Activated T-cell treated with anti-CD3 and anti-CD28 coated beads for 1 hour (primary cell): ENCODE data around the gene F5.

Experiments used
- DNase-seq: peaks from one replicate; pipeline ENCODE4 v3.0.0-alpha.2; 2020; ENCODE audit warnings: low read depth

F5 gene

GRCh38 chr1:169588112-169588511 is 1.8 kb upstream of the F5 start:
- no peak for DNase-seq

GRCh38 chr1:169586067-169586394 is 250 bp downstream of the F5 start:
- no peak for DNase-seq

DNA sequence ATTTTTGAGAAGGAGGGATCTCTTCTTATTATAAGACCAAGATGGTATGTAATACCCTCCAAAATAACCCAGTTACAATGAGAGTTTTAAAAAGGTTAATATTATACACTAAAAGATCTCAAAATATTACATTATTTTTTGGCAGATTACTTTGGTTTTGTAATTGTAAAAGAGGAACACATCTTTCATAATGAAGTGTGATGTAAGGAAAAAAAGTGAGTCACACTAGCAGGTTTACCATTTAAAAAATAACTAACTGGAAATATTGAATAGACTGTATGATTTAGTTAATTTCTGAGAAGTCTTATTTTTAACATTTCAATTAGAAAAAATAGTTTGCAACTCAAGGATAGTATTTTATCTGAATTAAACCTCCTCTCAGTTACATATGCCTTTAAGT is 1.1 kb downstream of the F5 start:
- no peak for DNase-seq

DNA sequence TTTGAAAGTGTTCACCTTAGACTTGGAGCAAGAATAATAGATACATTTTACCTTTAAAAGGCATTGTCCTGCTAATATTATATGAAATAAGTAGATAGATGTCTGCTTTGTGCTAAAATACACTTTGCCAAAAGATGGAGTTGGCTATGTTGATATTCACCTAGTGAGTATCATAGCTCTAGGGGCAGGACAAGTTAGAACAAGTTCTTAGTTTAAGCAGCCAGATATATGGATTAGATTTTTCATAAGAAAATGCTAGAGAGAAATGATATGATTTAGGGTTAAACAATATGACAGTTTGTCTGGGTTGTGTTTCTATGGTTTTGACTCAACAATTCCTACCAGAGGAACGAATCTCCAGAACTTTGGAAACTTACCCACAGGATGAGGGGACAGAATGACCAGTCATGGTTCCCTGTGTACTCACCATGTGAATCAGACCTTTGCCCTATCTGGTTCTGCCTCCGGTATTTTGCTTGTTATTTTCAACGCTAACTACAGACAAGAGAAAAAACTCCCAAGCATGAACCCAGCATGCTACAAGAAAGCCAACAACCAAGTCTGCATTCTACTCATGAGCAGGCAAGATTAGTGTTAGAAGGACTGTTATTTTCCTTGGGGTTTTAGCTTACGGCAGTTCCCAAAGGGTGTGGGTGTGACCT is 1.7 kb downstream of the F5 start:
- DNase-seq = no peak

DNA sequence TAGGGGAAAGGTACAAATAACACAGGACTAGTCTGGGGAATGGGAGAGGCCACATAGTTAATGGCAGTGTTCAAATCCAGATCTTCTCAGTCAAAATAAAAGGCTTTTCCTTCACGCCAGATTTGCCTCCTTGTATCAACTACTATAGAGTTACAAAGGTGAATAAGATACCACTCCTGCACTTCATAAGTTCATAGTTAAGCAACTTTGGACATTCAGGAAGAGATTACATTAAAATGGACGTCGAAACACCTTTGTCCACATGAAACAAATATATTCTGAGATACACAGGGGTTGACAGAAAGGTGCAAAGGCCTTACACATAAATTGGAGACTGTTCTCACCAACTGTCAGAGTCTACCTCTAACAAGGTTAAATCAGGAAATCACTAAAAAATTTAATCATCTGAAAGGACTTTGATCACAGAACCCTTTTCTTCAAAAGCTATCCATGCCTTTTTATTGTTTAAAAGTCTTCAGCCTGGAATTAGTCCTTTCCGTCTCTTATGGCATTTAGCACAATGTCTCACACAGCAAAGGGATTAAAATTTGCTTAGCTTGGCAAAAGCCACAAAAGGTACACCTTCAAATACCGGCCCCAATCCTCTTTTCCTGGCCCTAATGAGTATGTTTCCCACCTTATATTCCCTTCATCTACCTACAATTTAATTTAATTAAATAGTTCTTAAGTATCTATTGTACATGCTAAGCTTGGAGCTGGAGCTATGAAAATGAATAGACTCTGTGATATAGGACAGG is 8.1 kb downstream of the F5 start:
- DNase-seq = no peak

DNA sequence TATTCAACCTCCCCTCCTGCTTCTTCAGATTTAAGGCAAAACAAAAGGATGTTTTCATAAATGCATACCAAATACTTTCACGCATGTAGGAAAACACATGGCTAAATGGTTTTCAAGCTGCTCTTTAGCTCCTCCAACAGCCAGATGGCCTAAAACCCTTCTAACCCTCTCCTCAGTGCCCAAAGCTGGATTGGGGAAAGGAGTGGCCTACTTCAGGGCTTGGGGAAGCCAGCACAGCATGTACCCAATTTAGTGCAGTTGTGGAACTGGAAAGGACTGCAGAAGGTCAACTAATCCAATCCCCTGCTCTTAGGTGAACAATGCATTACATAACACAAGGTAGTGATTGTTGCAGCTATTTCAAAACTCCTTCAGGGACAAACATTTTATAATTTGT is 9.3 kb downstream of the F5 start:
- DNase-seq = no peak

DNA sequence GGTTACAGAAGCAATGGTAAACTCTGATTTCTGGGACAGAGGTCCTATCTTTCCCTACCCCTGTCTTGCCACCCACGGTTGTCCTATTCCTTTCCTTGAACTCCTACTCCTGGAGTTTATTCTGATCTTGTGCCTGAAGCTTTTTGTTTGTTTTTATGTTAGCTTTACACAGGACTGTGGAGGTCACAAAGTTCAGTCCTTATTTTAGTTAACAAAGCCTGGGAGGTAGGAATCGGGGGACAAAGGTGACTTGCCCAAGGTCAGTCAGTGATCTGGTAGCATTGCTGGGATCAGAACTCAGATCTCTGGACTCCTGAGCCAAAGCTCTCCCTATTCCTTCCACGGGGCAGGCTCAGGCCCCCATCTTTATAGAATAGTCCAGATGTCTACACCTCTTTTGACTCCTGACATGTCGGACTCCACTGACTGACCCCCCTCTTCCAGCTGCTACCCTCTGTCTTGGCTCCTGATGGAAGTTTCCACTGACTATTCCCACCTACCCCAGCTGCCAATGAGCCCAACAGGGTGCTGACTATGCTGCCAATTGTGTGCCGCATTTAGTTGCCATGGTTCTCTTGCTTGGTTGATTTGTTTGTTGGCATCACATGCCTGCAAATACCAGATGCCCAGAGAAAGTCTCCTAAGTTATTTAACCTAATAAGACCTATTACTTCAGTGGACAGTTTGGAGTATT is 9.9 kb downstream of the F5 start:
- no peak for DNase-seq

- DNase-seq = no peak
Measured at GRCh38 chr1:169574336-169574735, 11.9 kb downstream of the F5 start.

- no peak for DNase-seq
Measured at GRCh38 chr1:169572187-169572586, 14.1 kb downstream of the F5 start.

DNA sequence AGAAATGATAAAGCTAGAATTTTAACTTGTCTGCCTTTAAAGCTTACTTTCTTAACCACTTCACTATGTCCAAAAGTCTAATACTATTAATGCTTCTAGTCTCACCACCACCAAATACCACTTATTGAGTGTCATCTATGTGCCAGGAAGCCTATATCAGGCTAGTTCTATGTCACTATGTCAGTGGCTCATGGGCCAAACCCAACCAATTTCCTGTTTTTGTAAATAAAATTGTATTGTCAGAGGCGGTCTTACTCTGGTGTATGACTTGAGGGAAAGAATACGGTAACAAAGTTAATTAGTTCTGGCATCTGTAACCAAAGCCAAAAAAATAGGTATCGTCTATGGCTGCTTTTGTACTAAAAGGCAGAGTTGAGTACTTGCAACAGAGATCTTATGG is 14.8 kb downstream of the F5 start:
- no peak for DNase-seq

DNA sequence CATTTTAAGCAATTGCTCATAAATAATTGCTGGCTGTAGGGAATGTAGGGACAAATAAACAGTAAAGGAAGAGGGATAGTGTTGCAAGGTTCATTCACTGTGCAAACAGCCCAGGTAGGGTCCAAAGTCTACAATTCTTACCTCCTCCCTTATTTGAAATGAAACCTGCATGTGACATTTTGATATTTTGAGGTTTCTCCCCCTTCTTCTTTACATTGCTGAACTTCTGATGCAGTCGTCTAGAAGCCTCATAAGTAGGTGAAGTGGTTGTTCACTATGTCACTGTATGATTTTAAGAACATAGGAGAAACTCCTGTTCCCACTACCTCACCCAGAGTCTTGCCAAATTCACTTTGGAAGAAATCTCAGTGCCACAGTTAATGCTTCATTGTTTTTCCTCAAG is 16.1 kb downstream of the F5 start:
- no peak for DNase-seq

- DNase-seq = no peak
Measured at GRCh38 chr1:169568497-169568896, 17.8 kb downstream of the F5 start.

GRCh38 chr1:169565335-169566271 is 20.7 kb downstream of the F5 start:
- DNase-seq = no peak

- DNase-seq = no peak
Measured at GRCh38 chr1:169563650-169564049, 22.6 kb downstream of the F5 start.

GRCh38 chr1:169563019-169563615 is 23.2 kb downstream of the F5 start:
- no peak for DNase-seq

- no peak for DNase-seq
Measured at GRCh38 chr1:169561692-169562091, 24.6 kb downstream of the F5 start.

- DNase-seq = no peak
Measured at GRCh38 chr1:169557131-169557530, 29.1 kb downstream of the F5 start.

DNA sequence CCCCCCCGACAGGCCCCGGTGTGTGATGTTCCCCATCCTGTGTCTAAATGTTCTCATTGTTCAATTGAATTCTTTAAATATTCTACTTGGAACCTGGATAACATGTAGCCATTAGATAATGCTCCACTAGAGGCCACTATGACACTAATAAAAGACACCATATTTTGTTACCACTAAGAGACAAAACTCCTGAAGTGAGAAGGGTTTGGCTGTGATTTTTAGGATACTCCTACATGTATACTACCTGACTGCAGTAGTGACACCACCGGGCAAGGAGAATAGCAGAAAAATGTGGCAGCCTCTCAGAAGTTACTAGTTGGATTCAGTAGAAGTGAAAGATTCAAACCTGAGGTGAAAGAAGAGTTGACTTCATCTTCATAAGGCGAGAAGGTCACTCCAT is 36.0 kb downstream of the F5 start:
- no peak for DNase-seq

DNA sequence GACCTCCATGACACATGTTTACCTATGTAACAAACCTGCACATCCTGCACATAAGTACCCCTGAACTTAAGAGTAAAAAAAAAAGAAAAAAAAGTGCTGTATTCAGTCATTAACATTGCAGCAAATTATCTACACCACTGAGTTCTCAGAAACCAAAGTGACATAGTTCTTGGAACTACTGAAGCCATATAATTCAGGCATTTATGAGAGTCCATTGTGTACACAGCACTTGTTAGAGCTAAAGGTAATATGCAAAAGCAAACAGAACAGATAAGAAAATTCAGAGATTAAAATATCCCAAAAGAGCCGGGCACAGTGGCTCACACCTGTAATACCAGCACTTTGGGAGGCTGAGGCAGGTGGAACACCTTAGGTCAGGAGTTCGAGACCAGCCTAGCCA is 38.0 kb downstream of the F5 start:
- DNase-seq = no peak

DNA sequence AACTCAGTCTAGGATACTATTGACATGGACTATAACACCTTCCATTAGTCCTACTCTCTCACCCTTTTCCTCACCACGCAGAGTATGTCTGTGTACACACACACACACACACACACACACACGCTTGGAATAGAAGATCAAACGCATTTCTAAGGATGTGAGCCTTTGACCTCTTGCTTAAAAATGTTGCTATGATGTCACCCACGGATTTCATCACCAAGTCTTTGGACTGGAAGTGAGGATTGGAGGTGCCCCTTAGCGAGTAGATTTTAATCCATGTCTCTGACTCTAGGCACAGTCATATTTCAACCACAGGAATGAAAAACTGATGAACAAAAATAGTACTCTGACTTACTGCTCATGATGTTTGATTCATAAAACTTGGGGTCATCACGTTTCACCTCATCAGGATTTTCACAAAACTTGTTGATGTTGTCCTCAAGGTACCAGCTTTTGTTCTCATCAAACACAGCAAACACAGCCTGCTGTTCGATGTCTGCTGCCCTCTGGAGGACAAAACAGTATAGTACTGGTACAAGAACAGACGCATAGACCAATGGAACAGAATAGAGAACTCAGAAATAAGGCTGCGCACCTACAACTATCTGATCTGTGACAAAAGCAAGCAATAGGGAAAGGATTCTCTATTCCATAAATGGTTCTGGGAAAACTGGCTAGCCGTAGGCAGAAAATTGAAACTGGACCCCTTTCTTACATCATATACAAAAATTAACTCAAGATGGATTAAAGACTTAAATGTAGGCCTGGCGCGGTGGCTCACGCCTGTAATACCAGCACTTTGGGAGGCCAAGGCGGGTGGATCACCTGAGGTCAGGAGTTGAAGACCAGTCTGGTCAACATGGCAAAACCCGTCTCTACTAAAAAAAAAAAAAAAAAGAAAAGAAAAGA is 39.9 kb downstream of the F5 start:
- peak; percentile 20 for DNase-seq

DNA sequence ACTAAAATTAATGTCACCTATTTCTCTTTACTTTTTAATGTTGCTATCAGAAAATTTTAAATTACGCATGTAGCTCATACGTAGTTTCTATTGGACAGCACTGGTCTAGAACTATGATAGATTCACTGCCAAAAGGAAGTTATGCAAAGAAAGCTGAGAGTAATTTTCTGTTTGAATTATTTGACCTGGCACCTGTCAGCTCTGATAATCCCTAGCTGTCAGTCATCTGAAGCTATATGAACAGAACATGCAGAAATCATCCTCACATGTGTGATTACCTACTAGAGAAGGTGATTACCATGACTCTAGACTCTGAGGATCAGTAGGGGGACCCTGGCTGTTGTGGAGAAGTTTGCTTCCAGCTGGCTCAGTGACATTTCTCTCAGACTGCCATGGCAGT is 40.8 kb downstream of the F5 start:
- DNase-seq = no peak
